HG02973 (cell line): ENCODE data around the gene MYO16.

Experiments
- ATAC-seq: cut with Tn5 transposase; IDR thresholded peaks from one replicate; pipeline ENCODE4 v1.9.1; 2021; ENCODE audit warnings: moderate library complexity; ENCODE audit not compliant: unreplicated experiment

The MYO16 gene

DNA sequence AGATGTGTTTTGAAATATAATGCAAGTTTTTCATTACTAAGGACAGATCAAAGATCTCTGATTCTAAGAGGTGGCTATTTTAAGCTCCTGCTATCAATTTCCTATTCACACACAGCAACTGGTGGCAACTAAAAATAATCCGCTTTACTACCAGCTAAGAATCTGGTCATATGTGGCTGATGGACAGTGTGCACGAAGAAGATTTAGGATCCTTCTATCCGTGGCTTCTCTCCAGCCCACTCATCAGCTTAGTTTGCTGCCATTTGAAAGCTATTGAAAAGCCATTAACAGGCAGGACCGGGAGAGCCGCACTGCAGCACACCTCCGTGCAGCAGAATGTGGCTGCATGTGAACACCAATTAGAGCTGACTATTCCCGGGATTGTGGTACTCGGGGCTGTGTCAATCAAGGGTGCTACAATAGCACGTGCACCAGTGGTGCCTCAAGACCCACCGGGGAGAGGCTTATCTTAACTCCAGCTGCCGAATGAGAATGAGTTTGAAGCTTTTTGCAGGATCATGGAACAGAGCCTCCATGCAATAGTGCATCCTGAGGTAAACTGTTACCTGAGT, at the start of gene MYO16:
Gene MYO16 (plus strand): TSS at position 431 of the 572 bp plus-strand sequence. CDS start 234 bp downstream, outside the sequence.
- ATAC-seq: no peak

DNA sequence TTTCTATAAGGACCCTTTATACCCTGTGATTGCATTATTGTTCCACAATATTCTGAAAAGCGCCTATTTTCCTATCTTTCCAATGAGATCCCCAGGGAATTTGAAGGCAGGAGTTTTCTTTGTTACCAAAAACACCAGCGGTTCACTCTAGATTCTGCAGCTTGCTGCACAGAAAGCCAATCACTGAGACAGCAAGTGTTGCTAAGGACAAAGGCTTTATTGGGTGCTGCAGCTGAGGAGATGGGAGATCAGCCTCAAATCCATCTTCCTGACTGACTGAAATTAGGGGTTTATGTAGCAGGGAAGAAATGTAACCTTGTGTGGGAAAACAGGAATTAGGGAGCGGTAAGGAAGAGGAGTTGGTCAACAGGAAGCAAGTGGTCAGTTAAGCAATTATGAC, 42.6 kb upstream of the MYO16 start:
- no peak for ATAC-seq

DNA sequence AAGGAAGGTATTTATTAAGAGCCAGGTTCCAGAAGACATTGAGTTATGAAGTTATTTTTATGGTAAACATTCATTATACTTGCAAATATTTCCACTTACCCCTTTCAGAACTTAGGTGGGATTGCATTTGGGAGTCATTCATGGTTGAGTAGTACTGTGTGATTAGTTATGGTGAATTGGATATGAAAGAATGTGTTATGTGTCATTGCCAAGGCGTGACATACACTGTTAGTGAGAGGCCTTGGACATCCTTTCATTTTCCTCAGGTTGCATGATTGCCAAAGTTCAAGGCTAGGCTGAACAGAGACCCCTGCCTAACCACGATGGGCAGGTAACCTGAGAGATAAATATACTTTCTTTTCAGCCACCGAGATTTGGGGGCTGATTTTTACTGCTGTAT, 40.9 kb upstream of the MYO16 start:
- ATAC-seq: no peak

DNA sequence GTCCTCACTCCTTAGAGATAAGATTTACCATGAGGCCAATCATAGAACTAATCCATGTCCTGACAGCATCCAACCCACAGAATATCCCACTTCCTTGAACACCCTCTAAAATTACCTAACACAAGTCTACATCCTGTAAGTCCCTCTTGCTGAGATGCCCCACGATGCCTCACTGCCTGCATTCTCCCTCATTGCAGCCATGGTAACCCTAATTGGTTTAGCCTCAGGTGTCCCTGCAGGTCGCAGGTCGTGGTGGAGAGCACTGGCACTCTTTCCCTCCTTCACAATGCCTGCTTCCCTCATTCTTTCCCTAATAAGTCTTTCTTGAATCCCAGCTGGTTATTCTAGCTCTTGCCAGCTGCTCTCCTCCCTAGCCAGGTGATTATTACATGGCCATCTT, 35.3 kb upstream of the MYO16 start:
- no peak for ATAC-seq

DNA sequence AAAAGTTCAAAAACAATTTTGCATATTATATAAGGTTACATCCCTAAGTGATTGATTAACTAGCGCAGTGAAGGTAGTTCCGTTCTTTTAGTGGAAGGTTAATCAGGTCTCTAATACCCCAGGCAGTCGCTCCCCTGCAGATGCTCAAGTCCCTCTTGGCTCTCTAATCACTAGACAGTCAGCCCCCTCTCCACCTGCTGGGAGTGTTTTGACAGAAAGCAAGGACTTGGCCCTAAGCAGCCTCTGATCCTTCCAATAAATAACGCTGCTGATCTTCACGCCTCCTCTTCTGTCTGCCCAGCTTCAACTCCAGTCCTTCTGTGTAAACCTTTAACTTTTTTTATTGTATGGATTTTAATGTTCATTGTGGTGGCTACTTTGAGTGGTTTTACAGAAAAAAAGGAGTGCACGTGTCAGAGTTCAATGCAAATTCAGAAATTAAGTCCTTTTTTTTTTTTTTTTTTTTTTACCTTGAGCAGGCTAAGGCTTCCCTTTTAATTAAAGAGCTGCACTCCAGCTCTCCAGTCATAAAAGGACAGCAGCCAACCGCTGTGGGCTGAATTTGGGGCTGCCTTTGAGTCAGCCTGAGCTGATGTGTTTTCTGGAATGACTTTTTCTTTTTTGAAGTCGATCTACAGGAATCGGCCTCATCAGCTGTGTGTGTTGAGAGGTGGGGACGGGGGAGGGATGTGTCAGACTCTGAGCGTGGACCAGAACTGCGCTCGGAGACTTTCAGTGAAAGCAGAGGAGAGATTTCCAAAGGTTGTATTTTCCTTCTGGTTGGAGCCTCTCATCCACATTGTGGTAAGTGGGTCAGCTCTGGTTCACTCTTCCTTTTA, 33.8 kb upstream of the MYO16 start:
- ATAC-seq: no peak

DNA sequence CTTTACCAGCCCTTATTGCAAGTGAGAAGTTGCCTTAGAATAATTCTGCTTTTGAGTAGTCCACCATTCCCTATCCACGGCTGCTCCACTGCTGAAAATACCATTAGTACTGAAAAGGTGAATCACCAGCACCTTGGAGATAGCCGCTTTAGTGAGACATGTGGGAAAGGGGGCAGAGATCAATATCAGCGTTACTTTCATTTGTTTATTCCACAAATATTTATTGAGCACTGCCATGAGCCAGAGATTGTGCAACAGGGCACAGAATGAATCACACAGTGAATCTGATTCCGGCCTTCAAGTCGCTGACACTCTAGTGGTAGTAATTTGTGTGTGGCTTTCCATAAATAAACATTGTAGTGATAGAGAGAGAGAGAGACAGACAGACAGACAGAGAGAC, 31.5 kb upstream of the MYO16 start:
- no peak for ATAC-seq

DNA sequence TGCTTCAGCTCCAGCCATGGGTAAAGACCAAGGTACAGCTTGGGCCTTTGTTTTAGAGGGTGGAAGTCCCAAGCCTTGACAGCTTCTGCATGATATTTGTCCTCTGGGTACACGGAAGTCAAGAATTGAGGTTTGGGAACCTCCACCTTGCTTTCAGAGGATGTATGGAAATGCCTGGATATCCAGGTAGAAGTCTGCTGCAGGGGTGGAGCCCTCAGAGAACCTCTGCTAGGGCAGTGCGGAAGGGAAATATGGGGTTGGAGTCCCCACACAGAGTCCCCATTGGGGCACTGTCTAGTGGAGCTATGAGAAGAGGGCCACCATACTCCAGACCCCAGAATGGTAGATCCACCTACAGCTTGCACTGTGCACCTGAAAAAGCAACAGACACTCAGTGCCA, 23.0 kb upstream of the MYO16 start:
- no peak for ATAC-seq

DNA sequence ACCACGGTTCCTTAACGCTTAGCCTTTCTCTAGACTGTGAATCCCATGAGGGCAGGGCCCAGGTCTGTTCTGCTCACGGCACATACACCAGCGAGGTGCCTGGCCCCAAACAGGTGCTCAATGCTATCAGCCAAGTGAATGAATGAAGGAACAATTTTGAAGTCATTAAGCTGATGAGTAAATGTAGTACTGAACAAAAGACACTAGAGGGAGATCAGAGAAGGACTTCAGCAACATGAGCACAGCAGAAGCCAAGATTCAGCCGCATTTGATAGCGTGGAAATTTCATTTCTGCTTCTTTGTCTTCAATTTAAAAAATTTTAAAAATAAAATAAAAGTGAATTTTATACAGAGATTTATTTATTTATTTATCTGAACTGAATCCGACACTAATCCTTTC, 20.1 kb upstream of the MYO16 start:
- ATAC-seq: peak; percentile 51

DNA sequence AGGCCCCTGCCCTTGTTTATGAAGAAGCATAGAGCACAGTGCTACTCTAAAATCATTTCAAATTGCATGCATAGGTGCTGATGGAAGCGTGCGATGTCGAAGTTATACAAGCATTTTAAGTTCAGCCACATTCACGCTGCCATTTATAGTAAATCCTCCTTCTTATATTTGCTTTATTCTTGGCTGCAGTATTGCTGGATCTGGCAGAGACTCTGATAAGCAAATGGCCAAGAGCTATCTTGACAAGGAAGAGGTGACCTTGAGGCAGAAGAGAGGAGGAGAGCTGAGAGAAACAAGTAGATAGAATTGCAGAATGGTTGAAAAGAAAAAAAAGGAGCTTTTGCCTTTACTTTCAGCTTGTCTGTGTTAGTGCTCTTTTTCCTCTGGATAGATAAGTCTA, 18.9 kb upstream of the MYO16 start:
- no peak for ATAC-seq

DNA sequence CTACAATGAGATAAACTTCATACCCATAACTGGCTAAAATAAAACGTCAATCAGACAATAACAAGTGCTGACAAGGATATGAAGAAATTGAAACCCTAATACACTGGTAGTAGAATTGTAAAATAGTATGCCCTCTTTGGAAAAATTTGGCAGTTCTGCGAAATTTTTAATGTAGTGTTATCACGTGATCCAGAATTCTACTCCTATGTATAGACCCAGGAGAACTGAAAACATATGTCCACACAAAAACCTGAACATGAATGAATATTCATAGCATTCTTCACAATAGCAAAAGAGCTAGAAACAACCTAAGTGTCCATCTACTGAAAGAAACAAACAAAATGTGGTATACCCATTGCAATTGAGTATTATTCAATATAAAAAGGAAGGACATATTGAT, 14.2 kb upstream of the MYO16 start:
- no peak for ATAC-seq

DNA sequence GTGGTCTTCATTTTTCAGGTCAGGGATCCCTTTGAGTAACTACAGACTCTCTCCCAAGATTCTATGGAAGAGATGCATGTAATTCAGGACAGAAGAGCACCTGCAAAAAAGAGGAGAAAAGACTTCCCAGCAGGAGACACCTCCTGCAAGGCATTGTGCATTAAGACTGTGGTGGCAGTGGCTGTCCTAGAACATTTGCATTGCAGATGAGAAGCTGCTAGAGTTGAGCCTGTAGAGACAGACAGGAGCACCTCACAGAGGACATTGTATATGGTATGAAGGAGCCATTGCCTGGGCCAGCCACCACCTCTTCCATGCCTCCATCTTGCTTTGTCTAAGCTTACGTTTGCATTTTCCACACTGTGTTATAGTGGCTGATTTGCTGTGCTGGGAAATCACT, 11.2 kb upstream of the MYO16 start:
- ATAC-seq: no peak

DNA sequence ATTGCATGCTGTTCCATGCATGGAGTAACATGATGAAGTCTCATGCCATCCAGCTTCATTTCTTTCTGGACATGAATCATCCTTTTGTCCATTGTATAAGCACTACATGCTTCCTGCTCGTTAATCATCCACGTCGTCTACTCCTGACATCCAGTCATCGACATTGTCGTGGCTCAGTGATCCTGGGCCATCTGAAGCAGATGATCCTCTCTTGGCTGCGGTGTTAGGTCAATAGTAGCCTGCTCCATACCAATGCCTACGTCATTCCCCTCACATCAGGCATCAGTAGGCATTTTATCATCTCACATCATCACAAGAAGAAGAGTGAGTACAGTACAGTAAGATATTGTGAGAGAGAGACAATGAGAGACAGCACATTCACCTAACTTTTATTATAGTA, 7.9 kb upstream of the MYO16 start:
- ATAC-seq: no peak

DNA sequence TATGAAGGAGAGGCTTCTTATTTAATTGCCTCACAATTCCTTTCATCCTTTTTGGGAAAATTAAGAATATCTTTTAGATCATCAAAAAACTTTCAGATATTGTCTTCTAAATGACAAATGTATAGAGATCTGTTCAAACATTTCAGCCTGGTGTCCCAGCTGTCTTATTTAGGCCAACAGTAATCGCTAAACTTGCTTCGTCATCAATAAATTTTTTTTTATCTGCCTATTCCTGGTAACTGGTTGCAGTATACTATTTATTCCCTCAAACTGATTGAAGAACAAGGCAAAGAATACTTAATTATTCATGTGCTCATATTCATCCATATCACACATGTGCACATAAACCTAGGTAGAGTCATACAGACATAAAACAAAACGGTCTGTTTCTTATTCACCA, 5.3 kb upstream of the MYO16 start:
- no peak for ATAC-seq

DNA sequence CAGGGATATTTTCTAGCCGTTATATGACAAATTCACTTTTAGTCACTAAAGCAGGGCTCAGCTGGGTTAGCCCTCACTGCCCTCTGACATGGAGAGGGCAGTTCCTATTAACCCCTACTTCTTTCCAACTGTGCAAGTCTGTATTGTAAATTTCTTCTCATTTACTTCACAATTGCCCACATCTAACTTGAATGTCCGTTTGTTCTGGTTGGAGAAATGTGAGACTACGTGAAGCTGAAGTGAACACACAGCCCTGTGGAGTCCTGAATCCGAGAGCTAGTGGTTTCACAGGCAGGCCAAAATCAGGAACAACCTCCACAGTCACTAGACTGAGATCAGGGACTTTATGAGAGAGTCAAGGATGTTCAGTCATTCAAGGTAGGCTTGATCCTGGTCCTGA, 4.4 kb upstream of the MYO16 start:
- ATAC-seq: no peak

DNA sequence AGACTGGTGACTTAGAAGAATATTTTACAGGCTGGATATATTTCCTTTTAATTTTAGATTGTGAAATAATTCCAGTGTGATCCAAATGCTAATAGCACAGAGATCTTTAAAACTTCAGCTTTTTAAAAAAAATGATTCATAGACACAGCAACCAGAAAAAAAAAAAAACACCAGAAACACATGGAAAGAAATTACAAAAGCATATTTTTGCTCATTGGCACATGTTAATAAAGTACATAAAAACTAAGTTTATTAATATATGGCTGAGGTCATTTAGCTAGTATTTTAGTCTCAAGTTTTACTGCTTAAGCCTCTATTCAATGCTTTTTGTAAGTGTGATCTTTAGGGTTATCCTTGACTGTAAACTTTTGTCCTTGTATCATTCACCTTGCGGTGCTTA, 577 bp downstream of the MYO16 start:
- no peak for ATAC-seq

DNA sequence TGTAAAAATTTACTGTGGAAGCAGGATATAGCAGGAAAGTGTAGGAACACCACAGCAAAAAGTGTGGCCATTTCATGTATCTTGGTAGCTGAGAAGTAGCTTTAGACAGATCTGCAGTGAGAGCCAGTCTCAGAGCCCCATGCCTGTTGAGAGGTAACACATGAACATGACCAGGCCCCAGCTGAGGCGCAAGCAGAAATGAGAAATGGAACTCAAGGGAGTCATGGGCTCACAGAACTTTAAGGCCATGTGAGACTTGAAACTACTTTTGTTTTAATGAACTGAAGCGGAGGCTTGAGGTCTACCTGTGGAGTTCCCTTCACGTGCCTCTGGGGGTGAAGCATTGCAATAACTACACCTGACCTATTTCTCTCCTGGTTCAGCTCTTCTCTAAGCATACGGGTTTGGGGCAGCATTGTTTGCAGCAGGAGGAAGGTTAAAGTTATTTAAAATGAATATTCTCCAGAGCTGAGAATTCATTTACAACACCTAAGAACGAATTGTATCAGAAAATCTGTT, 3.3 kb downstream of the MYO16 start:
- ATAC-seq: no peak

DNA sequence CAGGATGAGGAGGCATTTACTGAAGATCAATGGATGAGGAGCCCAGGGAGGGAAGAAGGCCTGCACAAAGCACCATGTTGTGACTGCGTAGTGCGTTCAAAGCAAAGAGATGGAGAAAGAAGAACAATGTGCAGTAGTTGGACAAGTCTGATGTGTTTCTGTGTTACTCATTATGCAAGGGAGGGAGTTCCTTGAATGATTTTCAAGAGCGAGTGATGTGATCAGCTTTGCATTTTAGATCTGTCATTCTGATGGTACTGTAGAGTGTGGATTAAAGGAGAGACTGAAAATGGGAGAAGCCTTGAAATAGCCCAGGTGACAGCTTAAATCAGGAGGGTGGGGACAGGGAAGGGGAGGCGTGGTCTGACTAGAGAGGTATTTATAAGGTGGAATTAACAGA, 9.5 kb downstream of the MYO16 start:
- ATAC-seq: no peak

DNA sequence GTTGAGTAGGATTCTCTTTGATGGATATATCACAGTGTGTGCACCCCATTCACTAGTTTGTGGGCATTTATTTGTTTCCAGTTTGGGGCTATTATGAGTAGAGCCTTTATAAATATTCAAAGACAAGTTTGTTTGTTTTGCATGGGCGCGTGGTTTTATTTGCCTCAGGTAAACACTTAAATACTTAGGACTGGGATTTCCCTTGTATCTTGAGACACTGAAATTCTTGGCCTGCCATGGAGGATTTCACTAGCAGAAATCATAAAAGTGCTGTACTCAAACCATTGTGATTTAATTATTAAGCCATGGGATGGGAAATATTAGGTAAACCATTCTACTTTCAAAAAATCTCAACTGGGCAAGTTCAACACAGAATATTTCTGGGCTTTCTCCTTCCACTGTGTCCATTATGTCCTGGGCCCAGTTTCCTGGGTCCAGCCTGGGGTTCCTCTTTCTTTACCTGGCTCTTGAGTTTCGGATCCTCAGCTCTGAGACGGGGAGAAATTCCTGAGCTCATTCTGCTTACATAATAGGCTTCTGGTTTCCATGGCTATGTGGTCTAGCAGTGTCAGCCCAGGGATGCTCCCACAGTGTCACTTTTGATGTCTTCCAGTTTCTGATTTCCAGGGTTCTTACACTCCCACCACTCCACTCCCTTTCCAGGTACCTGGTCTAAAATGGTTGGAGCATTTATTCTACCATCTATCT, 14.4 kb downstream of the MYO16 start:
- no peak for ATAC-seq

DNA sequence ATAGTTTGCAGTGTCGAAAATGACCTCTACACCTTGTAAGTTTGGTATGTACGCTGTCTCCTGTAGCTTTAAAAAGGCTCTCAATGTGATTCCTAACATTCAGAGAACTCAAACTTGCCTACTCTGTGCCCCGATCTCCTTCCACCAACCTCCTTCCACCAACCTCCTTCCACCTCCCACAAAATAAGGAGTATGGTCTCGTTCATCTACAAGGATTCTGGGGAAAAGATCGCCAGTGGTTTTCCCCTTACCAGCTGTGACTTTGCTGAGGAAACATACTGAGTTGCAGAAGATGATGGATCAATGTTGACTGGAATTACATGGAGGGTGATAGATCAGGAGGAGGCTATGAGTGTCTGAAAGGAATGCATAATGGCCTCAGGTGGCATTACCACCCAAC, 16.0 kb downstream of the MYO16 start:
- ATAC-seq: no peak

DNA sequence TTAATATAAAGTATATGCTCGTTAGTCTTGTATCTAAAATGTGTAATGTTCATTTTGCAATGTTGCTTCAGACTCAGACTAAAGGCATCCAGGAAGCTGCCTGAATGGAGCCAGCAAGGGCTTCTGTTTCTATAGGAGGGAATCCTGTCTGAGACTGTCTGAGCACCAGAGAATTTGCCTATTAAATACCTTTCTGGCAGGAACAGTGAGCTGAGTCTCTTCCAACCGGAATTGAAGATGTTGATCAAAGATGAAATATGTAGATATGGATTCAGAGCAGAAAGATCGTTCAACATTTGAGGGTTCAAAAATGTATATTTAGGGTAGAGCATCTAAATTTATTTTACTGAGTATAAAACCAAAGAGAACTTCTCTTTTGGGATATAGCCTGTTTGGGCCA, 20.9 kb downstream of the MYO16 start:
- ATAC-seq: no peak

DNA sequence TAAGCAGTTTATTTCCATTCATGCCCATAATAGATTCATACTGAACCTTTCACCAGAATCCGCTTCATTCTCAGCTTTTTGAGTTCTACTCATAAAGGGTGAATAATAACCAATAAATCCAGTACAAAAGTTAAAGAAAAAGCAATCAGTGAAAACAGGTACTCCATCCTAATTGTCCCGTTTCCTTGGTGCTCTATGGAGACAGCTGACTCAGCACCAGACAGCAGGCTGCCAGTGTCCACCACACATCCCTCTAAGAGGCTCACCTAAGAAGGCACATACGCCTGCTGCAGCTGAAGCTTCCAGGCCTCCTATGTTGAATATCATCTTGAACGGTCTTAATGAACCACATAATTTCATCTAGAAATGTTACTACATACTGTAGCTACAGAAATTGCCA, 27.3 kb downstream of the MYO16 start:
- ATAC-seq: no peak

DNA sequence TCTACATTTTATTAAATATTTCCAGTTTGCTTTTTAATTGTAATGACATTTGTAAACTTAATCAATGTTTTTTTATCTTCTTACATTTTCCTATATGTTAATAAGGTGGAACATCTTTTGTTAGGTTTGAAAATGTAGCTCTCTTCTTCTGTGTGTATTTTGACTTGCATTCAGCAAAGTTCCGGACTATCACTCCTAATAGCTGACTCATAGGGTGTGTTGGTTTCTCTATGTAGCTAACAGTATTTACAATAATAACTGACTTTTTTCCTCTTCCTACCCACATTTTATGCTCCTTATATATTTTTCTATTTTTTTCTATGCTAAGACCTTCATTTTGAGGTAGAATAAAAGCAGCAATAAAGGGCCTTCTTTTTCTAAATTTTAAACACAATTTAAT, 28.1 kb downstream of the MYO16 start:
- no peak for ATAC-seq
